OCI-LY1 (cell line): ENCODE data around the gene CRYGC.

Experiments
- EZH2 ChIP-seq: fragments of 200-600 bp; sonication (generic), shearing (Covaris generic); IDR thresholded peaks from 2 replicates; pipeline ENCODE4 v1.8.0; 2017; ENCODE audit warnings: borderline replicate concordance, mixed run types, mild to moderate bottlenecking, antibody characterized with exemption, low read length, moderate library complexity, mixed read lengths
- TF ChIP-seq, protein P1 (sequence below): fragments of 200-600 bp; sonication (generic), shearing (Covaris generic); IDR thresholded peaks from 2 replicates; pipeline ENCODE4 v1.5.1; 2017; ENCODE audit warnings: mild to moderate bottlenecking, antibody characterized with exemption, low read length, moderate library complexity, mixed read lengths

DNA sequence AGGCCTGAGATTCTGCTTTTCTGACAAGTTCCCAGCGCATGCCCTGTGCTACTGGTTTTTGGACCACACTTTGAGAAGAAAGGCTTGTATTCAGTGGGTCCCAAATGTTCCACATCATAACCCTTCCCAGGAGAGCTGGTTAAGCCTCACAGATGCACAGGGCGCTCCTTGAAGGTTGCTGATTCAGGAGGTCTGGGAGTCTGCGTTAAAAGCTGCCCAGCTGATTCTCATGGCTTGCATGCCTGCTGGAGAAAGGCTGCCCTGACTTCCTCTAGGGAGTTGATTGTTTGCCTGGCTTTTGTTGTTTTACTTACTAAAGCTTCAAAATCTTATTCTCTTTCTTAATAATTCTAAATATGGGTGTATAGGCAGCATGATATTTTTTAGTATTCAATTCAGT, 26.0 kb downstream of the CRYGC start:
- TF ChIP-seq, protein P1, sequence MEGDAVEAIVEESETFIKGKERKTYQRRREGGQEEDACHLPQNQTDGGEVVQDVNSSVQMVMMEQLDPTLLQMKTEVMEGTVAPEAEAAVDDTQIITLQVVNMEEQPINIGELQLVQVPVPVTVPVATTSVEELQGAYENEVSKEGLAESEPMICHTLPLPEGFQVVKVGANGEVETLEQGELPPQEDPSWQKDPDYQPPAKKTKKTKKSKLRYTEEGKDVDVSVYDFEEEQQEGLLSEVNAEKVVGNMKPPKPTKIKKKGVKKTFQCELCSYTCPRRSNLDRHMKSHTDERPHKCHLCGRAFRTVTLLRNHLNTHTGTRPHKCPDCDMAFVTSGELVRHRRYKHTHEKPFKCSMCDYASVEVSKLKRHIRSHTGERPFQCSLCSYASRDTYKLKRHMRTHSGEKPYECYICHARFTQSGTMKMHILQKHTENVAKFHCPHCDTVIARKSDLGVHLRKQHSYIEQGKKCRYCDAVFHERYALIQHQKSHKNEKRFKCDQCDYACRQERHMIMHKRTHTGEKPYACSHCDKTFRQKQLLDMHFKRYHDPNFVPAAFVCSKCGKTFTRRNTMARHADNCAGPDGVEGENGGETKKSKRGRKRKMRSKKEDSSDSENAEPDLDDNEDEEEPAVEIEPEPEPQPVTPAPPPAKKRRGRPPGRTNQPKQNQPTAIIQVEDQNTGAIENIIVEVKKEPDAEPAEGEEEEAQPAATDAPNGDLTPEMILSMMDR = no peak
- TF ChIP-seq EZH2 = no peak
